Nephron progenitor cell (in vitro differentiated cells): ENCODE data around the gene SNAPC2.

Source experiments
- DNase-seq: peaks from one replicate; pipeline ENCODE4 v3.0.0; 2021
- H3K27ac Mint-ChIP-seq: 2 replicates; pipeline ENCODE4 v1.8.0; 2021; ENCODE audit warnings: mild to moderate bottlenecking, moderate library complexity, mixed read lengths
- H3K27me3 Mint-ChIP-seq: 2 replicates; pipeline ENCODE4 v1.8.0; 2021; ENCODE audit warnings: mild to moderate bottlenecking, low read depth, mixed read lengths; ENCODE audit not compliant: poor library complexity
- H3K36me3 Mint-ChIP-seq: 2 replicates; pipeline ENCODE4 v1.8.0; 2021; ENCODE audit warnings: low read depth, mixed read lengths
- H3K4me1 Mint-ChIP-seq: 2 replicates; pipeline ENCODE4 v1.8.0; 2021; ENCODE audit warnings: mixed read lengths
- H3K4me3 Mint-ChIP-seq: 2 replicates; pipeline ENCODE4 v1.8.0; 2021; ENCODE audit warnings: mild to moderate bottlenecking, moderate library complexity, mixed read lengths
- H3K9me3 Mint-ChIP-seq: 2 replicates; pipeline ENCODE4 v1.8.0; 2021; ENCODE audit warnings: mild to moderate bottlenecking, moderate library complexity, mixed read lengths
- TF ChIP-seq, protein P1 (sequence below): fragments of 200-600 bp; sonication (generic); IDR thresholded peaks from 2 replicates; pipeline ENCODE4 v1.5.0; 2021; ENCODE audit warnings: antibody characterized with exemption

SNAPC2 gene

DNA sequence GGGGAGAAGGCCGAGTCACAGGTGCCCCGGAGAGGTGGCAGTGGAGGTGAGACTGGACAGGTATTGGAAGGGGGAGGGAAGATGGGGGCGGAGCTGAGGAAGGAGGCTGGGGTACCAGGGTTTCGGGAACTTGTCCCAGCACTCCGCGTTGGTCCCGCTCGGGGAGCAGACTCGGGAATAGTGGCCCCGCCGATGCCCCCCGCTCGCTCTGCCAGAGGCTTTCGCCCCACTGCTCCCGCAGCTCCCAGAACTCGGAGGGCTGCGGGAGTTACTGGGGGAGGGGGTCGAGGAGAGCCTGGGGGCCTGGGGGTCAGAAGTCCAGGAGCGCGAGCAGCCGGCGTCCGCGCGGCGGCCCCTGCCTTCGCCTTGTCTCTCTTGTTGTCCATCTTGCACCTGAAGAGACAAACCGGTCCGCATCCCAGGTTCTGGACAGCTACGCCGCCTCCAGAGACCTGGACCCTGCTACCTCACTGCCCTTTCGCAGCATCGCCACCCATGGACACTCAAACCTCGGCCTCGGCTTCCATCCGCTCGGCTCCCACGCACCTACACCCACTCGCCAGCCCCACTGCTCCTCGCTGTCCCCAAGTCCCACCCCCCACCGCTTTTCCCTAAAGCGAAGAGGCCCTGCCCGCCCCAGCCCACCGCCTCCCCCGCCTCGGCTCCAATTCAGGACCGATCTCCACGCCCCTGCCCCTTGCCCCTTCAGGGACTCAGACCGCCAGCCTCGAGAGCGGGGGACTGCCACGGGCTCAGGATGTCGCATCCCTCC, 46.6 kb upstream of the SNAPC2 start:
- TF ChIP-seq, protein P1, sequence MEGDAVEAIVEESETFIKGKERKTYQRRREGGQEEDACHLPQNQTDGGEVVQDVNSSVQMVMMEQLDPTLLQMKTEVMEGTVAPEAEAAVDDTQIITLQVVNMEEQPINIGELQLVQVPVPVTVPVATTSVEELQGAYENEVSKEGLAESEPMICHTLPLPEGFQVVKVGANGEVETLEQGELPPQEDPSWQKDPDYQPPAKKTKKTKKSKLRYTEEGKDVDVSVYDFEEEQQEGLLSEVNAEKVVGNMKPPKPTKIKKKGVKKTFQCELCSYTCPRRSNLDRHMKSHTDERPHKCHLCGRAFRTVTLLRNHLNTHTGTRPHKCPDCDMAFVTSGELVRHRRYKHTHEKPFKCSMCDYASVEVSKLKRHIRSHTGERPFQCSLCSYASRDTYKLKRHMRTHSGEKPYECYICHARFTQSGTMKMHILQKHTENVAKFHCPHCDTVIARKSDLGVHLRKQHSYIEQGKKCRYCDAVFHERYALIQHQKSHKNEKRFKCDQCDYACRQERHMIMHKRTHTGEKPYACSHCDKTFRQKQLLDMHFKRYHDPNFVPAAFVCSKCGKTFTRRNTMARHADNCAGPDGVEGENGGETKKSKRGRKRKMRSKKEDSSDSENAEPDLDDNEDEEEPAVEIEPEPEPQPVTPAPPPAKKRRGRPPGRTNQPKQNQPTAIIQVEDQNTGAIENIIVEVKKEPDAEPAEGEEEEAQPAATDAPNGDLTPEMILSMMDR: no peak
- no peaks in the 10 kb centered on the region for H3K9me3 Mint-ChIP-seq
- peak; percentile 57 for DNase-seq
- H3K4me1 Mint-ChIP-seq: peaks cover 22% of the 10 kb centered on the region
- H3K36me3 Mint-ChIP-seq: no peaks in the 10 kb centered on the region
- peak overlapping the region; percentile 87 for H3K4me3 Mint-ChIP-seq
- peaks cover 61% of the 10 kb centered on the region for H3K27me3 Mint-ChIP-seq
- H3K27ac Mint-ChIP-seq: no peak overlapping the region

DNA sequence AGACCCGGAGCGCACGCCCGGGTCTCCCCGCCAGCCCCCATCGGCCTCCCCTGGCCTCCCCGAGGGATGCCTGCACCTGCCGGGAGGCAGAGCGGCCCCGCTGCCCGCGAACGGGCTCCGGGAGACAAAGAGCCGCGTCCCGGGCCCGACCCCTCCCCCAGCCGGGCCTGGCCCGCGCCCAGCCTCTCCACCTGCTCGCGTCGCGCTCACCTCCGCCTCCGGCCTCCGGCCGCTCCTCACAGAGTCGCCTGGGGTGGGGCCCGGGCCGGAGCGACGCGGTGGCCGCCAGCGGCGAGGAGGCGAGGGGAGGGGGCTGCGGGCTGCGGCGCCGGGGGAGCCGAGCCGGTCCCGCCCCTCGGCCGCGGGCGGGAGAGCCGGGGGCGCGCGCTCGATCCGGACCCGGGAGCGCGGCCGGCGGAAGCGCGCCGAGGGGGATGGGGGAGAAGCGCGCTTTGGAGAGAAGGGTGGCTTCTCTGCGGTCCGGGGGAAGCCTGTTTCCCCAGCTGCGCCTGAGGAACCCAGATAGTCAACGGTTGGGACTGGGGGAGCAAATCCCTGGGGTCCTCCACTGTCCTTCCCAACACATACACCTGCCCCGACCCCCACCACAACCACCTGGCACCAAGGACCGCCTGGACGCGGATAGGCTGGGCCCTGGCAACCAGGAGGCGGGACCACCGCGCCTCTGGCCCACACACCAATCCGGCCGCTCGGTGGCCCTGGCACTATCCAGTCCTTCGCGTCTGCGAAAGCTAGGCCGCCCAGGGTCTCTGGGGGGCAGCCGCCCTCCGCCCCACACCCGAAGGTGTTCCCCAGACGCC, 45.9 kb upstream of the SNAPC2 start, which contains the start of gene PRR36:
Gene PRR36, minus strand, starts transcription at position 315 of the 821 bp plus-strand sequence. CDS start 701 bp downstream, outside the sequence.
- Mint-ChIP-seq H3K27ac (no peak within 1 kb of the TSS), H3K4me1 (peaks cover 22% of the 10 kb centered on the region), H3K4me3 (peak within 1 kb of the TSS; percentile 87), H3K36me3 (no peaks in the 10 kb centered on the region), H3K9me3 (no peaks in the 10 kb centered on the region), H3K27me3 (peaks cover 56% of the 10 kb centered on the region)
- TF ChIP-seq, protein P1: no peak
- peak; percentile 77 for DNase-seq

DNA sequence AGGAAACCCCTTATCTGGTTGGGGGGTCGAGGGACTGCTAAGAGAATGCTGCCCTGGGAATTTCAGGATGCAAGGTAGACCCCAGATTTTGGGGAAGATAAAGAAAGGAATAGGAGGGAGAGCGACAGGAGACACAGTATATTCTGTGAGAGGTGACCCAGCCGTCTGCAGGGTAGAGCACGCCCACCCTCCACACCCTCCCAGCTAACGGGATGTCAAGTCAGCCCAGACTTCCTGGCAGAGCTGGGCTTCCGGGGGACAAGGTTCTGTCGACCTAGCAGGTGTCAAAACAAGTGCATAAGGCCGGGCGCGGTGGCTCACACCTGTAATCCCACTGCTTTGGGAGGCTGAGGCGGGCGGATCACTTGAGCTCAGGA, 45.3 kb upstream of the SNAPC2 start:
- no peaks in the 10 kb centered on the region for H3K9me3 Mint-ChIP-seq
- no peak overlapping the region for H3K27ac Mint-ChIP-seq
- TF ChIP-seq, protein P1: no peak
- peaks cover 22% of the 10 kb centered on the region for H3K4me1 Mint-ChIP-seq
- DNase-seq: no peak
- H3K27me3 Mint-ChIP-seq: peaks cover 56% of the 10 kb centered on the region
- H3K4me3 Mint-ChIP-seq: peak overlapping the region; percentile 75
- no peaks in the 10 kb centered on the region for H3K36me3 Mint-ChIP-seq

DNA sequence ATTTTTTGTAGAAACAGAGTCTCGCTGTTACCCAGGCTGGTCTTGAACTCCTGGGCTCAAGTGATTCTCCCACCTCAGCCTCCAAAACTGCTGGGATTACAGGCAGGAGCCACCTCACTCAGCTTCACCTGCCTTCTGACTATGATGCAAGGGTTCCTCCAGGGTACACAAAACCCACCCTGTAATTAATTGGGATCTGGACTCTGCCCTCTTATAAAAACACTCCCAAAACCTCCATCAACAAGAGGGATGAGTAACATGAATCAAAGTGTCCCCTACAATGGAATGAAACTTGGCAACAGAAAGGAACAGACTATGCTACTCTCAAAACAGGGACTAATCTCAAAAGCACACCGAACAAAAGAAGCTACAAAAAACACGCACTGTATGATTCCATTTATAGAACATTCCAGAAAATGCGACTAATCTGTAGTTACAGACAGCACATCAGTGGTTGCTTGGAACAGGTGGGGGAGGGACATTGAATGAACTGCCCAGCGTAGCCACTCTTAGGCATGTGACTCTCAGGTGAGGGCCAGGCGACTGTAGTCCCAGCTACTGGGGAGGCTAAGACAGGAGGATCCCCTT, 42.8 kb upstream of the SNAPC2 start:
- no peaks in the 10 kb centered on the region for H3K36me3 Mint-ChIP-seq
- H3K9me3 Mint-ChIP-seq: no peaks in the 10 kb centered on the region
- peaks cover 5% of the 10 kb centered on the region for H3K4me1 Mint-ChIP-seq
- no peak for DNase-seq
- no peak overlapping the region for H3K4me3 Mint-ChIP-seq
- no peak overlapping the region for H3K27ac Mint-ChIP-seq
- peaks cover 50% of the 10 kb centered on the region for H3K27me3 Mint-ChIP-seq
- TF ChIP-seq, protein P1: no peak

DNA sequence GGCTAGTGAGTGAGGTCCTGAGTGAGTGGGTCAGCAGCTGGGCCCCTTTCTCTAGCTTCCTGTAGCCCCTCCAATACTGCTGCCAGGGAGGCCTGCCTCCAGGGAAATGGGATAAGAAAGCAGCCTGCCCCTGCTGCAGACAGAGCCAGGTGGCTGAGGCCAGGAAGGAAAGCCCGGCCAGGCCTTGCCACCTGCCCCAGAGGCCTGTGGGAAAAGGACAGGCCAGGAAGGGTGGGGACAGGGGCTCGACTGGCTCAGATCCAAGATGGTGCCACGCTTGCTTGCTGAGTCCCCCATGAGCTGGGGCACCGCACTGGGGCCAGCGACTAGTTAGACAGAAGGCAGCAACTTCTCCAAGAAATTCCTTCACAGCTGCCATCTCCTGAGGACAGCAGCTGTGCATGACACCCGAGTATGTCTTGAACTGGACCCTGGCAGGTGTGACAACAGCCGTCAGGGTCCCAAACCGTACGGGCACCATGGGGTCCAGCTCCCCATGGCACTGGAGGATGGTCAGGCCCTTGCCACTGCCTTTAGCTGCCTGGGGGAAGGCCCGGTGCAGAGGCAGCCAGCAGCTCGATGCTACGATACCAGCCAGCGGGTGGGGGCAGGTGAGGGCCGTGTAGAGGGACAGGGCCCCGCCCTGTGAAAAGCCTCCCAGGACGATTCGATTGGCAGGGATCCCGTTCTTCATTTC, 40.9 kb upstream of the SNAPC2 start:
- Mint-ChIP-seq H3K4me1 (peaks cover 4% of the 10 kb centered on the region), H3K27me3 (peaks cover 44% of the 10 kb centered on the region), H3K9me3 (no peaks in the 10 kb centered on the region), H3K36me3 (no peaks in the 10 kb centered on the region), H3K27ac (peak overlapping the region; percentile 48), H3K4me3 (no peak overlapping the region)
- DNase-seq: no peak
- TF ChIP-seq, protein P1: no peak
